TTC549 (cell line): ENCODE results near the gene RELL2.

Experiments
- FAIRE-seq: peaks from 2 replicates; lab custom pipeline; 2012; peaks lifted over from hg19 to GRCh38; lab: Jason Lieb, UNC

The RELL2 gene

GRCh38 chr5:141623186-141623585 is 13.6 kb upstream of the RELL2 start:
- no peak for FAIRE-seq

GRCh38 chr5:141623611-141624010 is 13.2 kb upstream of the RELL2 start:
- no peak for FAIRE-seq

DNA sequence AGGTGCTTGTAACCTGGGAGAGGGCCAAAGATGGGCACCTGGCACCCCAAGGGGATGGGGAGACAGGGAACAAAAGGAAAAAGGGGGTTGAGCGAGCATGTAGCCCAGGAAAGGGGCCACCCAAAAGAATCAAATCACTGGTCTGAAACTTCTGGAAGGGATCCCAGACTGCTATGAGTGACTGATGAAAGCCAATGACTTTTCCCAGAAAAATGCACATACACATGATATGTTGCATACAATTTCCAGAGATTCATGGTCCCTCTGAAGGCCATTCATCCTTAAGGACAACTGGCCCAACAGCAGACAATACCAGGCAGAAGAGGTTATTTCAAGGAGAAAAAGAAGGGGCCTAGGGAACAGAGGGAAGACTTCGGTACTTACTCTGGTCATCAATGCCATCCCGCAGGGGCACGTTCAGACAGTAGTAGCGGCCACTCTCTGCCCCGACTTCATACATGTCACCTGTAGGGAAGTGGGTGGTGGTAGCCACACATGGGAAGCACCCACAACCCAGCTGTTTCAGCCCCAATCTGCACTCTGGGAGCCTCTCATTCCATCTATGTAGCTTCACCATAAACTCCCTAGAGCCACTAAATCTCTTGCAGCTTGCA is 8.5 kb upstream of the RELL2 start:
- no peak for FAIRE-seq

- no peak for FAIRE-seq
Observed at GRCh38 chr5:141630570-141631140, 6.1 kb upstream of the RELL2 start.

DNA sequence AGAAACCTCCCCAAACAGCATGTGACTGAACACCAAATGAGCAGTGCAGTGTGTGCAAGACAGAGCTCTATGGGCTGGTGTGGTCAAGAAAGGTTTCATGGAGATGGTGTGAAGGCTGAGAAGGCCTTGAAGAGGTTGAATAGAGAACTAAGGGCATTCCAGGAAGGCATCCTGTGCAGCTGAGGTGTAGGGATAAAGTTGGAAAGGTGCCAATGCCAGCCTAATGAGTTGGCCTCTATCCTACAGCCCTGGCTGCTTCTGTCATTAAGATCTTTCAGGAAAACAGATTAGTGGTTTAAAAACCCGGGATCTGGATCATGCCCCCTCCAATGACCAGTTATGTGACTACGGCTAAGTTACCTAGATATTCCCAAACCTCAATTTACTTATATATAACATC is 4.1 kb upstream of the RELL2 start:
- FAIRE-seq, result no peak

GRCh38 chr5:141633871-141634561 is 2.8 kb upstream of the RELL2 start:
- no peak for FAIRE-seq

GRCh38 chr5:141634720-141635119 is 2.1 kb upstream of the RELL2 start:
- FAIRE-seq, result no peak

DNA sequence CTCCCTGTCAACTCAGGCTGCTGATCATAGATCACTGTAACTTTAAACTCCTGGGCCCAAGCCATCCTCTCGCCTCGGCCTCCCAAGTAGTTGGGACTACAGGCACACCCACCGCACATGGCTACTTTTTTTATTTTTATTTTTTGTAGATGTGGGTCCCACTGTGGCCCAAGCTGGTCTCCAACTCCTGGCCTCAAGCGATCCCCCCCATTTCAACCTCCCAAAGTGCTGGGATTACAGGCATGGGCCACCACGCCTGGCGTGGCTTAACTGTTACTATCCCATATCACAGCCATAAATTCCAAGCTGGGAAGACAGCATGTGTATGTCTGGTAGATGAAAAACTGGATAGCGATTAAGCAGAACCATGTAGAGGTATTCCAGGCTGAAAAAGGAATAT is 1.2 kb upstream of the RELL2 start:
- FAIRE-seq, result no peak

DNA sequence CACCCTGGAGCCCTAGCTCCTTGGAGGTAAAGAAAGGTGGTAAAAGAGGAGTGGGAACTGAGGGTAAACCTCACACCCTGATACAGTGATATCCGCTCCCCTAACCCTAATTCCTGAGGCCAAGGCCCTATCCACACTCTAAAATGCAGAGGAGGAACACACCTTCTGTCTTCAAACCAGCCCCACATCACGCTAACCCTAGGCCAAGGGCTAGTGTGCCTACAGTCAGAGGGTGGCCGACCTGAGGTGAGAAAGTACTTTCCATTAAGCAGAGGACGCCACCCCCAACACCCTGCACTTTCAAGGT is 738 bp upstream of the RELL2 start:
- FAIRE-seq, result no peak

GRCh38 chr5:141637123-141637766 is 448 bp downstream of the RELL2 start:
- no peak for FAIRE-seq

DNA sequence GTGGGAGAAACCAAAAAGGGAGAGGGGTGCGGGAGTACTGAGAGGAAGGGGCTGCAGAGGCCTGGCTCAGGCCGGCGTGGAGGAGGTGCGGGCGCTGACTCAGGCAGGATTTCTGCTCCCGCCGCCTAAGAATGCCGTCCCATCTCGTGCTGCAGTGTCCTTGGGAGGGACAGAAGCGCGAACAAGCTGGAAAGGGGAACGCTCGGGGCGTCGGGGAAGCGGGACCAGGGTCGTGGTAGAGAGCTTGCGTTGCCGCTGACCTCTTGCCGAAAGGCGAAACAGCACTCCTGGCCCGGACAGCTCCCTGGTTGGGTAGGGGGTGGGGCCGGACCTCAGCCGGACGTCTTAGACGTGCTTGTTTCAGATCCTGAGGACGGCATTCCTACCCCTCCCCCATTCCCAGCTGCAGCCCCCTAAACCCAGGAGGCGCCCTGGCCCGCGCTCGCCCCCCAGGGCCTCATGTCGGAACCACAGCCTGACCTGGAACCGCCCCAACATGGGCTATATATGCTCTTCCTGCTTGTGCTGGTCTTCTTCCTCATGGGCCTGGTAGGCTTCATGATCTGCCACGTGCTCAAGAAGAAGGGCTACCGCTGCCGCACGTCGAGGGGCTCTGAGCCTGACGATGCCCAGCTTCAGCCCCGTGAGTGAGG is 1.1 kb downstream of the RELL2 start:
- no peak for FAIRE-seq

- no peak for FAIRE-seq
Observed at GRCh38 chr5:141638771-141639170, 2.0 kb downstream of the RELL2 start.

DNA sequence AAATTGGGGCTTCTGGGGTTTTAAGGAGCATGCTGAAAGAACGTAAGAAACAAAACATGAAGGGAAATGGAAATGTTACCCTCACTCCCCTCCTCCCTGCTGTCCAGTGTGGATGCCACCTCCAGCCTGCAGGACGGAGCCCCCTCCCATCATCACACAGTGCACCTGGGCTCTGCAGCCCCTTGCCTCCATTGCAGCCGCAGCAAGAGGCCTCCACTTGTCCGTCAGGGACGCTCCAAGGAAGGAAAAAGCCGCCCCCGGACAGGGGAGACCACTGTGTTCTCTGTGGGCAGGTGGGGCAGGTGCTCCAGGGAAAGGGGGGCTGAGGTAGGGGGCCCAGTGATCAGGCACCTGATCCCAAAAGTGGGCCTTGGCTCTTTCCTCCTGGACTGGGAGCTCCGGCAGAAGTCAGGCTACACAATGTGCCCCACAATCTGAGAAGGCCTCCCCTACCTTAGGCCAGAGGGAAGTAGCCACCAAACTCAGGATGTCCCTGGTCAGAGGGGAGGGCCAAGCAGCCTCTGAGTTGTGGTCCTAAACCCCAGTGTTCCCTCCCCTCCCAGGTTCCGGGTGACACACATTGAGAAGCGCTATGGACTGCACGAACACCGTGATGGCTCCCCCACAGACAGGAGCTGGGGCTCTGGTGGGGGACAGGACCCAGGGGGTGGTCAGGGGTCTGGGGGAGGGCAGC is 2.7 kb downstream of the RELL2 start:
- no peak for FAIRE-seq

DNA sequence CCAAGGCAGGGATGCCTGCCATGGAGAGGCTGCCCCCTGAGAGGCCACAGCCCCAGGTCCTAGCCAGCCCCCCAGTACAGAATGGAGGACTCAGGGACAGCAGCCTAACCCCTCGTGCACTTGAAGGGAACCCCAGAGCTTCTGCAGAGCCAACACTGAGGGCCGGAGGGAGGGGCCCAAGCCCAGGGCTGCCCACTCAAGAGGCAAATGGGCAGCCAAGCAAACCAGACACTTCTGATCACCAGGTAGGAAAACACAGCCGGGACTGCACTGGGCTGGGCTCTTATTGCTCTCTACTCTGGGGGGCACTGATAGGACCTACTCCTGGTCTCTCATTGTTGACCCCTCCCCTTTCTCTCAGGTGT is 3.2 kb downstream of the RELL2 start:
- no peak for FAIRE-seq

DNA sequence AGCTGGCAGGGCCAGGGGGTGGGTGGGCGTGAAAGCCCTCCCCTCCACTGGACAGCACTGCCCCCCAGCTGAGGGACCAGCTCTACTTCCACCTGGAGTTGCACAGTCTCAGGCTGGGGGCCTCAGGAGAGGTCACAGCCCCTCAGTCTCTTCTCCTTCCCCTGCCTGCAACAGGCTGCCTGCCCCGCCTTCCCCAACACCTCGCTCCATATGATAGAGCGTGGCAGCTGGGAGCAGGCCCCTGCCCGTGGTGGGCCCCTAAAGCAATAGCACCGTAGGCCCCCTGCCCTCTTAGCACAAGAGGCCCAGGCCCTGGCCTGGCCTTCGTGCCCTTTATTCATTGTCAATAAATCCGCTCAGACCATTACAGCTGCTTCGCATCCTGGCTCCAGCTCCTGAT is 3.9 kb downstream of the RELL2 start:
- no peak for FAIRE-seq

DNA sequence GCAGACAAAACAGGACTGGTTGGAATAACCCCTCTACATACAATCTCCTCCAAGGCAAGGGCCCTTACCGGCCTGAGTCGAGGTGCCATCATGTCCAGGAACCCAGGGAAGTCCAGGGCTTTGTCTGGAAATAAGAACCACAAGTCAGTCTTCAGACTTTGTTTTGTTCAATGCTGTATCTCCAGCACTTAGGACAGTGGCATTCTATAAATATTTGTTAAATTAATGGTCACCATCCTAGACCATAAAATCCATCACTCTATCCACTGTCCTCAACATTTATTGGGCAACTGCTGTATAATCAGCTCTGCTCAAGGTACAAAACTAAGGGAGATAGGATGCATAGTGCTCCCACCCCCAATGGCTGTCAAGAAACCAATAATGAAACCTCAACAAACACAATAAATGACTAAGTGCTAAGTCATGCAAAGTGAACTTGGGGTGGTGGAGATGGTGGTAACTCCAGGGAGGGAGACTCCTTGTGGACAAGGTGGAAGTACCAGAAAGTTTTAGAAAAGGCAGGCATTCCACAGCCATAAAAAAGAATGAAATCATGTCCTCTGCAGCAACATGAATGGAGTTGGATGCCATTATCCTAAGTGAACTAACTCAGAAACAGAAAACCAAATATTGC is 5.0 kb downstream of the RELL2 start:
- FAIRE-seq, result no peak

DNA sequence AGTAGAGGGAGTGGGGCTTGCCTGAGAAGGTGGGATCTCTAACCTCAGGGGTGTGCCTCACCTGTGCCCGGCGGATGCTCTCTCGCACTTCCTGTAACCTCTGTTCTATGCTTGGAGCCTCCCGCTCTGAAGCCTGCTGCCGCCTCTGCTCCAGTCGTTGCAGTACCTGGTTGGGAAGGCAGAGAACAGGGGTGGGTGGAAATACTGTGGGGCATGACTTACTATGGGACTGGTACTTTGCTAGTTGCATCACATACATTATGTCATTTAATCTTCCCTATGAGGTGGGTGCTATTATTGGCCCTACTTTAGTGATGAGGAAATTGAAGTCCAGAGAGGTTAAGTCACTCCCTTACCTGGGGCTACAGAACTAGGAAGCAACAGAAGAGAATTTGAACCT is 9.2 kb downstream of the RELL2 start:
- FAIRE-seq, result no peak

GRCh38 chr5:141647242-141647641 is 10.4 kb downstream of the RELL2 start:
- no peak for FAIRE-seq

GRCh38 chr5:141647851-141648250 is 11.1 kb downstream of the RELL2 start:
- FAIRE-seq, result no peak

- FAIRE-seq, result no peak
Observed at GRCh38 chr5:141649056-141649688, 12.4 kb downstream of the RELL2 start.

GRCh38 chr5:141649972-141650371 is 13.2 kb downstream of the RELL2 start:
- no peak for FAIRE-seq
